ENCODE results near the gene HIBCH. TPM values are rescaled to one million over a fixed set of nuclear protein-coding genes. Genes with fewer than 3 reads are reported as not detected.
A peak's percentile ranks its signal among the peaks of the same experiment; 100 is the strongest.
"Not testable (repeated sequence)": the region's sequence is repeated elsewhere in the genome, so short reads cannot be mapped to it uniquely, and the experiment has no call there.

The HIBCH gene
- total RNA-seq: 10 to 100 TPM; 33.9 to 37.8 TPM

DNA sequence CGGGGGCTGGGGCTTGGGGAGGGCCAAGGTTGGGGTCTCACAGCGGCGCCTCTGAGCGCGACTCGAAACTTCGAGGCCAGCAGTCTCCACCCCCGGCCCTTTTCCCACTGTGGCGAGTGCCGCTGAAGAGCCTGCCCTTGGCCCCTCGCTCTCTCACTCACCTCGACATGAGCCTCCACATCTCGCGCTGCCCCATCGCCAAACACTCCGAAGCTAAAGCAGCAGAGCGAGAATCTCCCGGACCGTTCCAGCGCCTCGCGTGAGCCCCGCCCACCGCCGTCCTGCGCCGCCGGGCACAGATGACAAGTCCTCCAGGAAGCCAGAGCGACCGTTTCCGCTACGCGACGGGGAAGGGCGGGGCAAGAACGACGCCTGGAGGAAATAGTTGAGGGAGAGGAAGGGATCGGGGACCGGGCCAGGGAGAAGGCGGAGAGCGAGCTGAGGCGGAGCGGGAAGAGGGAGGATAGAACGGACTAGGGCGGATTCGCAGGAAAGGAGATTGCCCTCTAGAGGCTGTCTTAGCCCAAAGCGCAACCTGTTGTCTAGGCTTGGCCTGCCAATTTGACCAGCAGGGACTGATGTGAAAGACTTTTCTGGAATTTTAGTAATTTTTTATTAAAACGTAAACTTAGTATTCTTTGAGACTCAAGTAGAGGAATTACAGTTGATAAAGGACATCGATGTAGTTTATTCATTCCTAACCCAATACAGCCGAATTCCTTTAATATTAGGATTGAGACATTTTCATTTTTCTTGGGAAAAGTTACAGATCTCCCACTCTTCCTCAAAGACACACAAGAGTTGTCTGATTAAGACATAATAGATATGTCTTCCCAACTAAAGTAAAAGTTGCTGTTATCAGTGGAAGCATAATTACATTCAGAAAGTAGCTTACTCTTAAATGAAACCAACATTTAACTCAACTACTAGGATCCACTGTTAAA, at the start of gene HIBCH:
HIBCH (minus strand) TSS at position 272 of the 944 bp plus-strand sequence; CDS start at position 196, 76 bp downstream.
- Mint-ChIP-seq H3K27me3 (no peaks in the 10 kb centered on the region), H3K9me3 (no peaks in the 10 kb centered on the region), H3K27ac (peak within 1 kb of the TSS; percentile 94), H3K4me3 (peak within 1 kb of the TSS; percentile 87), H3K36me3 (peaks cover 2% of the 10 kb centered on the region), H3K4me1 (ENCODE audit: low read depth) (peaks cover 52% of the 10 kb centered on the region)
- intact Hi-C loops (cut with micrococcal nuclease): loop anchor here (1.0 to 5.0 kb wide), 12 partner anchors 23 to 878 kb away; partner anchors contain the start of genes ASNSD1, INPP1, NEMP2 and WDR75
- peak; percentile 96 for DNase-seq
- ChIA-PET CTCF (interaction anchor here (0.8 to 1.4 kb wide), 7 partner anchors 23 to 660 kb away, joined by 3 to 9 read pairs (median 4); partner anchors contain the start of genes INPP1 and OSGEPL1), POLR2A (interaction anchor here (1.3 to 3.6 kb wide), 4 partner anchors 13 to 560 kb away, joined by 3 to 22 read pairs (median 3); partner anchors contain the start of genes INPP1 and NEMP2)

DNA sequence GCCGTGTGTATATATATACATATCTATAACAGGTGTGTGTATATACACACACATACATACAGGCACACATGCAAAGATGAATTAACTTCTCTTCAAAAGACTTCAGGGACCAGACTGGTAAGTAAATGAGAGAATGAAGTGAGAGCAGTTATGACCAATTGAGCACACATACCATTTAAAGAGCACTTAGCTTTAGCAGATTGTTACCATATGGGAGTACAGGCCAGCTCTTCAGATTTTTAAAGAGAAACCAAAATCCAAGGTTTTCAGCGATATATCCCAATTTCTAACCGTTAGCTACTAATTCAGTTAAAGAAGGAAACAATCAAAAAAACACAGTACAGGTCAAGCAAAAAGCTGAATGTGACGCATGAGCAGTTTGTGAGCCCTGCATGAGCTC, 47.5 kb upstream of the HIBCH start:
- intact Hi-C loops (cut with micrococcal nuclease): loop anchor here (10.0 kb wide), 1 partner anchor 182 kb away; a partner anchor contains a TSS
- CTCF ChIA-PET: no interaction called here
- Mint-ChIP-seq H3K4me1 (ENCODE audit: low read depth) (peaks cover 2% of the 10 kb centered on the region), H3K4me3 (no peak overlapping the region), H3K36me3 (peaks cover 3% of the 10 kb centered on the region), H3K27me3 (no peaks in the 10 kb centered on the region), H3K9me3 (no peaks in the 10 kb centered on the region), H3K27ac (no peak overlapping the region)
- POLR2A ChIA-PET: interaction anchor here (0.6 kb wide), 1 partner anchor 285 kb away, joined by 3 read pairs; no protein-coding TSS in a partner anchor
- DNase-seq: no peak

DNA sequence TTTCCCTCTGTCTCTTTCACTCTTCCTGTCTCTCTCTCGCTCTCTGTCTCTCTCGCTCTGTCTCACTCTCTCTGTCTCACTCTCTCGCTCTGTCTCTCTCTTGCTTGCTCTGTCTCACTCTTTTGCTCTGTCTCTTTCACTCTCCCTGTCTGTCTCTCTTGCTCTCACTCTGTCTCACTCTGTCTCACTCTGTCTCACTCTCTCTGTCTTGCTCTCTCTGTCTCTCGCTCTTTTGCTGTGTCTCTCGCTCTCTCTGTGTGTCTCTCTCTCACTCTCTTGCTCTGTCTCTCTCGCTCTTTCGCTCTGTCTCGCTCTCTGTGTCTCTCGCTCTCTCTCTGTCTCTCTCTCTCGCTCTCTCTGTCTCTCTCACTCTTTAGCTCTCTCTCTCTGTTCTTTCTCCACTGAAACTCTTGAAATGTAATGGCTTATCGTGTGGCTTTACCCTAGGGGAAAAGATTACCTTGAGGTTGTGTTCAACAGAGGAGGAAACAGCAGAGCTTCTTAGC, 46.7 kb upstream of the HIBCH start:
- Mint-ChIP-seq H3K4me1 (ENCODE audit: low read depth) (peaks cover 5% of the 10 kb centered on the region), H3K27me3 (no peaks in the 10 kb centered on the region), H3K36me3 (peaks cover 3% of the 10 kb centered on the region), H3K9me3 (no peaks in the 10 kb centered on the region), H3K27ac (no peak overlapping the region), H3K4me3 (no peak overlapping the region)
- intact Hi-C loops (cut with micrococcal nuclease): loop anchor here (10.0 kb wide), 1 partner anchor 182 kb away; a partner anchor contains a TSS
- DNase-seq: no peak
- POLR2A ChIA-PET: no interaction called here
- CTCF ChIA-PET: no interaction called here

DNA sequence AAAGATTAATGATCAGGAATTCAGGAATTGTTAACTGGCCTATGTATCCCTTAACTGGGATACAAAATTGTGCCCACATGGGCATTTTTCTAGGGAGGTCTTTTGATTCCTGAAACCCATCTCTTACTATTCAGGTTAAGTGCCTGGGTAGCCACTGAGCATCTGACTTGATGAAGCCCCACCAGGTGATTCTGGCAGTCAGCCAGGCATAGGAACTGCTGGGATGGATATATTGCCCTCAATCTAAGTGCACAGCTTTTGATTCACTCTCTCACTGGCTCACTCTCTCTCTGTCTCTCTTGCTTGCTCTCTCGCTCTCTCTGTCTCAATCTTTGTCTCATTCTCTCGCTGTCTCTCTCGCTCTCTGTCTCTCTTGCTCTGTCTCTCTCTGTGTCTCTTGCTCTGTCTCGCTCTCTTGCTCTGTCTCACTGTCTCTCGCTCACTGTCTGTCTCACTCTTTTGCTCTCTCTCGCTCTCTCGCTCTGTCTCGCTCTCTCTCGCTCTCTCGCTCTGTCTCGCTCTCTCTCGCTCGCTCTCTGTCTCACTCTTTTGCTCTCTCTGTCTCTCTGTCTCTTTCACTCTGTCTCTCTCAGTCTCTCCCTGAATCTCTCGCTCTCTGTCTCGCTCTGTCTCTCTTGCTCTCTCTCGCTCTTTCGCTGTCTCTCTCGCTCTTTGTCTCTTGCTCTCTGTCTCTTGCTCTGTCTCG, 46.0 kb upstream of the HIBCH start:
- no peaks in the 10 kb centered on the region for H3K27me3 Mint-ChIP-seq
- POLR2A ChIA-PET: no interaction called here
- H3K36me3 Mint-ChIP-seq: peaks cover 3% of the 10 kb centered on the region
- H3K9me3 Mint-ChIP-seq: no peaks in the 10 kb centered on the region
- CTCF ChIA-PET: no interaction called here
- intact Hi-C loops (cut with micrococcal nuclease): loop anchor here (10.0 kb wide), 1 partner anchor 181 kb away; a partner anchor contains a TSS
- H3K4me1 Mint-ChIP-seq (ENCODE audit: low read depth): peaks cover 5% of the 10 kb centered on the region
- H3K4me3 Mint-ChIP-seq: no peak overlapping the region
- DNase-seq: no peak
- H3K27ac Mint-ChIP-seq: no peak overlapping the region

DNA sequence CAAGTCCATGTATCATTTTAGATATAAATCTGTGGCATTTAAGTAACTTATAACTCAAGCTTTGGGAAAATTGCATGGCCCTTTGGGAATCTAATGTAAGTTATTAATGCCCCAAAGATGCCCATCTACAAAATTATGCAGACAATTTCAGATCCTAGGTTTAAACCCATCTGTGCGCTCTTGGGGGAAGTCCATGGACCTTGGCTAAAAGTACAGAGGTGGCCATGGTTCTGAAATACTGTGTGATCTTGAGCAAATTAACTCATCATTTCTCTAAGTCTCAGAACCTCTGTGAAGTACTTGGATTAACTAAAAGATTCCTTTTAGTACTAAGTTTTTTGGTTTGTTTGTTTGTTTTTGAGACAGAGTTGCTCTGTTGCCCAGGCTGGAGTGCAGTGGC, 43.3 kb upstream of the HIBCH start:
- peaks cover 22% of the 10 kb centered on the region for H3K4me1 Mint-ChIP-seq (ENCODE audit: low read depth)
- no peaks in the 10 kb centered on the region for H3K27me3 Mint-ChIP-seq
- H3K4me3 Mint-ChIP-seq: no peak overlapping the region
- DNase-seq: no peak
- intact Hi-C loops (cut with micrococcal nuclease): loop anchor here (10.0 kb wide), 1 partner anchor 178 kb away; a partner anchor contains a TSS
- H3K27ac Mint-ChIP-seq: no peak overlapping the region
- ChIA-PET CTCF (no interaction called here), POLR2A (no interaction called here)
- no peaks in the 10 kb centered on the region for H3K36me3 Mint-ChIP-seq
- H3K9me3 Mint-ChIP-seq: no peaks in the 10 kb centered on the region

DNA sequence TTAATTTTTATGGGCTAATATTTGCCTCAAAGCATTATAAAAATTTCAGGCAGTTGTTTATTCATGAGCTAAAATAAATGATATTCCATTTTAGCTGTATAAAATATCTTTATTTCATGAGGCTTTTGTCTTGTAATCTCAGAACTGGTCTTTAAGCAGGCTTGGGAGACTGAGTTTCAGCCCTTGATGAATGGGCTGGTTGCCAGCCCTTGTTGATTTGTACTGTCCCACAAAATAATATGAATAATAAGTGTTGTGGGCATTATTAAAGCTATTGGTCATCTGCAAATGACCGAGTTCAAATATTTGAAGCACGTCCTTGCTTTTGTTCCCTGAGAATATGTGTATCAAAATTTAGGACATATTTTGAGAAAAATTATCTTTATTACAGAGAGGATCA, 41.9 kb upstream of the HIBCH start:
- Mint-ChIP-seq H3K4me3 (no peak overlapping the region), H3K9me3 (no peaks in the 10 kb centered on the region), H3K27me3 (no peaks in the 10 kb centered on the region), H3K36me3 (no peaks in the 10 kb centered on the region), H3K27ac (no peak overlapping the region), H3K4me1 (ENCODE audit: low read depth) (peaks cover 22% of the 10 kb centered on the region)
- DNase-seq: no peak
- CTCF ChIA-PET: interaction anchor here (1.7 kb wide), 1 partner anchor 17 kb away, joined by 5 read pairs; no protein-coding TSS in a partner anchor
- POLR2A ChIA-PET: no interaction called here
- intact Hi-C loops (cut with micrococcal nuclease): loop anchor here (2.0 to 10.0 kb wide), 2 partner anchors 17 to 177 kb away; a partner anchor contains a TSS

DNA sequence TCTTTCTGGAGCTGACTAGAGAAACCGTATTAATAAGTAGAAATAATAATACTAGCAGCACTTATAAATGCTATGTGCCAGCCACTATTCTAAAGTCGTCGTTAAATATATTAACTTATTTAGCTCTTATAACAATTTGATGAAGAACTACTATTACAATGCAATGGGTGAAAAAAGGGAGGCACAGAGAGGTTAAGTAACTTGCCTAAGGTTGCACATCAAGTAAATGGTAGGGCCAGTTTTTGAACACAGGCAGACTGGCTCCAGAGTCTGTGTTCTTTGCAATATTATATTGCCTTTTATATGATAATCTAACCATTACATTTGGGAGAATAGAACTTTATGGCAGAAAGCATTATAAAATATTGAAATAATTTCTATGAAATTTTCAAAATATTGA, 41.3 kb upstream of the HIBCH start:
- ChIA-PET CTCF (interaction anchor here (0.9 to 1.7 kb wide), 3 partner anchors 9 to 17 kb away, joined by 3 to 6 read pairs (median 5); no protein-coding TSS in a partner anchor), POLR2A (no interaction called here)
- Mint-ChIP-seq H3K27ac (no peak overlapping the region), H3K9me3 (no peaks in the 10 kb centered on the region), H3K27me3 (no peaks in the 10 kb centered on the region), H3K36me3 (no peaks in the 10 kb centered on the region), H3K4me1 (ENCODE audit: low read depth) (peaks cover 22% of the 10 kb centered on the region), H3K4me3 (no peak overlapping the region)
- no peak for DNase-seq
- intact Hi-C loops (cut with micrococcal nuclease): loop anchor here (2.0 to 10.0 kb wide), 2 partner anchors 16 to 176 kb away; a partner anchor contains a TSS

DNA sequence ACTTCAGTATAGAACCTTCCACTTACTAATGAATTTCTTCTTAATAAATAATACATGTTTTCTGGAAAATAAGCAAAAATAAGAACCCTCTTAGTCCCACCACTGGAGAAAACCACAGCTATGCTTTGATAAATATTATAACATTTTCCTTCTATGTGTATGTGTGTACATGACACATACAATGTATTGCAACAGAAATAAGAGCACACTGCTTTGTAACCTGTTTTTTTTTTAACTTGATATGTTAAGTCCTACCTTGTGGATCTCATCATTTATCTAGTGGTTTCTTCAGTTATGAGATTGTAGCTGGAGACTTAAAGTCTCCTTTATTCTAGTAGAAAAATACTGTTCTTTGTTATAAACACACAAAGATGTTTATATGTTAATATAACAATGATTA, 40.9 kb upstream of the HIBCH start:
- H3K4me3 Mint-ChIP-seq: peak overlapping the region; percentile 83
- intact Hi-C loops (cut with micrococcal nuclease): loop anchor here (2.0 to 10.0 kb wide), 2 partner anchors 16 to 176 kb away; a partner anchor contains a TSS
- H3K9me3 Mint-ChIP-seq: no peaks in the 10 kb centered on the region
- H3K4me1 Mint-ChIP-seq (ENCODE audit: low read depth): peaks cover 22% of the 10 kb centered on the region
- H3K27me3 Mint-ChIP-seq: no peaks in the 10 kb centered on the region
- CTCF ChIA-PET: interaction anchor here (0.9 to 1.7 kb wide), 3 partner anchors 9 to 16 kb away, joined by 3 to 6 read pairs (median 5); no protein-coding TSS in a partner anchor
- no peak overlapping the region for H3K27ac Mint-ChIP-seq
- DNase-seq: no peak
- H3K36me3 Mint-ChIP-seq: no peaks in the 10 kb centered on the region
- POLR2A ChIA-PET: no interaction called here

DNA sequence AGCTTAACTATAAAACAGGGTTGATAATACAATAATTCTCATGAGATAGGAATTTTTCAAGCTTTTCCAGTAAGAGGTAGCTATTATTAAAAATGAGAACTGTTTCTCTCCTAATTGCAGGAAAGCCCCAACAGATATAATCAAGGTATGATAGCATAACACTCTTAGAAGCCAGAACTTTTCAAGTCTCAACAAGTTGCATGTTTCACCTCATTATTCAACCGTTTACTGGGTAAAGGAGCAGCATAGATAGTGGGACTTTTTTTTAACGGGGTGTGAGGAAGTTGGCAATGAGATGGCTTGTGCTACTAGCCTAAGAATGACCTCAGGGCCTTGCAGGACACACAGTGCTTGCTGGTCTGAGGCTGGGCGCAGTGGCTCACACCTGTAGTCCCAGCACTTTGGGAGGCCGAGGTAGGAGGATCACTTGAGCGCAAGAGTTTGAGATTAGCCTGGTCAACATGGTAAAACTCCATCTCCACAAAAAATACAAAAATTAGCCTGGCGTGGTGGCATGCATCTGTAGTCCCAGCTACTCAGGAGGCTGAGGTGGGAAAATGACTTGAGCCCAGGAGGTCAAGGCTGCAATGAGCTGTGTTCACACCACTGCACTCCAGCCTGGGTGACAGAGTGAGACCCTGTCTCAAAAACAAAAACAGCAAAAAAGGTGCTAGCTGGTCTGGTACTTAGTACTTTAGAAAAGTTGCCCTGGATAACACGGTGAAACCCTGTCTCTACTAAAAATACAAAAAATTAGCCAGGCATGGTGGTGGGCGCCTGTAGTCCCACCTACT, 39.2 kb upstream of the HIBCH start:
- H3K27ac Mint-ChIP-seq, H3K36me3 Mint-ChIP-seq, H3K9me3 Mint-ChIP-seq, DNase-seq, H3K27me3 Mint-ChIP-seq: not testable (repeated sequence)
- peaks cover 22% of the 10 kb centered on the region for H3K4me1 Mint-ChIP-seq (ENCODE audit: low read depth)
- CTCF ChIA-PET: interaction anchor here (0.6 to 1.6 kb wide), 2 partner anchors 11 to 12 kb away, joined by 3 to 6 read pairs; no protein-coding TSS in a partner anchor
- H3K4me3 Mint-ChIP-seq: peak overlapping the region; percentile 83
- intact Hi-C loops (cut with micrococcal nuclease): loop anchor here (5.0 kb wide), 1 partner anchor 37 kb away; no protein-coding TSS in a partner anchor
- POLR2A ChIA-PET: interaction anchor here (1.7 kb wide), 1 partner anchor 15 kb away, joined by 4 read pairs; no protein-coding TSS in a partner anchor

GRCh38 chr2:190357600-190357999, 38.0 kb upstream of the HIBCH start:
- H3K36me3 Mint-ChIP-seq: no peaks in the 10 kb centered on the region
- H3K4me3 Mint-ChIP-seq: no peak overlapping the region
- H3K27me3 Mint-ChIP-seq: no peaks in the 10 kb centered on the region
- CTCF ChIA-PET: no interaction called here
- DNase-seq: no peak
- intact Hi-C loops (cut with micrococcal nuclease): loop anchor here (5.0 kb wide), 1 partner anchor 35 kb away; no protein-coding TSS in a partner anchor
- H3K4me1 Mint-ChIP-seq (ENCODE audit: low read depth): peaks cover 22% of the 10 kb centered on the region
- POLR2A ChIA-PET: no interaction called here
- H3K9me3 Mint-ChIP-seq: no peaks in the 10 kb centered on the region
- no peak overlapping the region for H3K27ac Mint-ChIP-seq
